ENCODE measurements around the gene FBXO31.

FBXO31 gene

DNA sequence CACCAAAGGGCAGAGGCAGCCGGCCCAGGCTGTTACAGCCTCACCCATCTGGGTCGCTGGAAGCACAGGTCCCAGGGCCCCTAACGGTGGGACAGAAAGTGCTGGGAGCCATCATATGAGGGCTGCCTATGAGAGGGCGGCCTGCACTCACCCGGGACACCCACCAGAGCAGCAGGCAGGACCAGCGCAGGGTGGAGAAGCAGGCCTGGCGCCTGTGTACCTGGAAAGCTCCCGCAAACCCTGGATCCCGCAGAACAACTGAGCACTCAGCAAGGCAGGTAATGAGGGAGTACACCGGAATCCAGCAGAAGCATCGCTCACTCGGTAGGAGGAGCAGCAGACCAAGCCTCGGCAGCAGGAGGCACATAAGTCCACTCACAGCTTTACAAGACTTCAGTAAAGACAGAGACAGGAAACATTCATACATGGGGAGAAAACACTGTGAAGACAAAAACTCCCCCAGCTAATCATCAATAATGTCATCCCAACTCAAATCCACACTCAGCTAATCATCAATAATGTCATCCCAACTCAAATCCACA is 34.9 kb downstream of the FBXO31 start:
- H3K4me1 ChIP-seq (ENCODE audit: control insufficient read depth in 1 of 2, insufficient read depth in 1 of 2, low read depth in 1 of 2, low read length in 1 of 2) = no peaks in the 10 kb centered on the region
- H3K9me3 ChIP-seq = no peaks in the 10 kb centered on the region
- H3K4me3 ChIP-seq (ENCODE audit: low read depth in 1 of 2, low read length in 1 of 2) = no peak overlapping the region
- TF ChIP-seq, protein P1, sequence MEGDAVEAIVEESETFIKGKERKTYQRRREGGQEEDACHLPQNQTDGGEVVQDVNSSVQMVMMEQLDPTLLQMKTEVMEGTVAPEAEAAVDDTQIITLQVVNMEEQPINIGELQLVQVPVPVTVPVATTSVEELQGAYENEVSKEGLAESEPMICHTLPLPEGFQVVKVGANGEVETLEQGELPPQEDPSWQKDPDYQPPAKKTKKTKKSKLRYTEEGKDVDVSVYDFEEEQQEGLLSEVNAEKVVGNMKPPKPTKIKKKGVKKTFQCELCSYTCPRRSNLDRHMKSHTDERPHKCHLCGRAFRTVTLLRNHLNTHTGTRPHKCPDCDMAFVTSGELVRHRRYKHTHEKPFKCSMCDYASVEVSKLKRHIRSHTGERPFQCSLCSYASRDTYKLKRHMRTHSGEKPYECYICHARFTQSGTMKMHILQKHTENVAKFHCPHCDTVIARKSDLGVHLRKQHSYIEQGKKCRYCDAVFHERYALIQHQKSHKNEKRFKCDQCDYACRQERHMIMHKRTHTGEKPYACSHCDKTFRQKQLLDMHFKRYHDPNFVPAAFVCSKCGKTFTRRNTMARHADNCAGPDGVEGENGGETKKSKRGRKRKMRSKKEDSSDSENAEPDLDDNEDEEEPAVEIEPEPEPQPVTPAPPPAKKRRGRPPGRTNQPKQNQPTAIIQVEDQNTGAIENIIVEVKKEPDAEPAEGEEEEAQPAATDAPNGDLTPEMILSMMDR (IDR thresholded peaks at IDR 0.05) = no peak
- no peaks in the 10 kb centered on the region for H3K27me3 ChIP-seq
- H3K27ac ChIP-seq = no peak overlapping the region
- no peaks in the 10 kb centered on the region for H3K36me3 ChIP-seq

- H3K27me3 ChIP-seq = no peaks in the 10 kb centered on the region
- peaks cover under 1% of the 10 kb centered on the region for H3K36me3 ChIP-seq
- H3K27ac ChIP-seq = no peak overlapping the region
- TF ChIP-seq, protein P1 (IDR thresholded peaks at IDR 0.05) = no peak
- H3K4me1 ChIP-seq (ENCODE audit: control insufficient read depth in 1 of 2, insufficient read depth in 1 of 2, low read depth in 1 of 2, low read length in 1 of 2) = no peaks in the 10 kb centered on the region
- H3K4me3 ChIP-seq (ENCODE audit: low read depth in 1 of 2, low read length in 1 of 2) = no peak overlapping the region
- no peaks in the 10 kb centered on the region for H3K9me3 ChIP-seq
Observed at GRCh38 chr16:87347932-87348615, 35.5 kb downstream of the FBXO31 start.

GRCh38 chr16:87346517-87347060 is 37.0 kb downstream of the FBXO31 start:
- TF ChIP-seq, protein P1 (IDR thresholded peaks at IDR 0.05) = no peak
- no peak overlapping the region for H3K27ac ChIP-seq
- no peaks in the 10 kb centered on the region for H3K27me3 ChIP-seq
- H3K36me3 ChIP-seq = peaks cover 8% of the 10 kb centered on the region
- H3K4me3 ChIP-seq (ENCODE audit: low read depth in 1 of 2, low read length in 1 of 2) = no peak overlapping the region
- no peaks in the 10 kb centered on the region for H3K4me1 ChIP-seq (ENCODE audit: control insufficient read depth in 1 of 2, insufficient read depth in 1 of 2, low read depth in 1 of 2, low read length in 1 of 2)
- no peaks in the 10 kb centered on the region for H3K9me3 ChIP-seq

DNA sequence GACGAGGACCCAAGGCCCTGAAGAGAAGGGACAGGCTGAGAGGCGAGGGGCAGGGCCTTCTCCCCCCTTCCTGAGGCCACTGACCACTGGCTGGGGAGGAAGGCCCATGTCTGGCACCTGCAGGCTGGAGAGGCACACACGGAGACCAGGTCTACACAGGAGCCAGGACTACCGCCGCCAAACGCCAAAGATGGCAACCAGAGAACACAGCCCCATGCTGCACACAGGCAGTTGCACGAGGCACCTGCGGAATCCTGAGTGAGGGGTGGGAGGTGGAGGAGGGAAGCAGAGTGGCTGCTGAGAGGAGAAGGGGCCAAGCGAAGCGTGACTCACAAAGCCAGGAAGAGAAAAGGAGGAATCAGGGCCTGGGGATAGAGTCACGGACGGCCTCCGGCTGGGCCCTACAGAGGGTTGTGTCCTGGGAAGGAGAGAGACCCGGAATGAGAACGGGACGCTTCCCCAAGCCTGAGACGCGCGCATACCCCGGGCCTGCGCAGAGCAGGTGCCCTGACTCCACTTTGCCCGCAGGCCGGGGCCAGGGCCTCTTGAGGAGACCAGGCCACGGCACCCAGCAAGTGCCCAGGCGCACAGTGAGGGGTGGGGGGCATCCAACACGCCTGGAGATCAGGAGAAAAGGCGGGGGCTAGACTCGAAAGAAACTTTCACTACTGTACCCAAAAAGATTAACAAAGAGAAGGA is 37.7 kb downstream of the FBXO31 start:
- H3K36me3 ChIP-seq = peaks cover 8% of the 10 kb centered on the region
- no peak overlapping the region for H3K4me3 ChIP-seq (ENCODE audit: low read depth in 1 of 2, low read length in 1 of 2)
- H3K27me3 ChIP-seq = no peaks in the 10 kb centered on the region
- TF ChIP-seq, protein P1 (IDR thresholded peaks at IDR 0.05) = no peak
- H3K9me3 ChIP-seq = no peaks in the 10 kb centered on the region
- no peak overlapping the region for H3K27ac ChIP-seq
- no peaks in the 10 kb centered on the region for H3K4me1 ChIP-seq (ENCODE audit: control insufficient read depth in 1 of 2, insufficient read depth in 1 of 2, low read depth in 1 of 2, low read length in 1 of 2)

DNA sequence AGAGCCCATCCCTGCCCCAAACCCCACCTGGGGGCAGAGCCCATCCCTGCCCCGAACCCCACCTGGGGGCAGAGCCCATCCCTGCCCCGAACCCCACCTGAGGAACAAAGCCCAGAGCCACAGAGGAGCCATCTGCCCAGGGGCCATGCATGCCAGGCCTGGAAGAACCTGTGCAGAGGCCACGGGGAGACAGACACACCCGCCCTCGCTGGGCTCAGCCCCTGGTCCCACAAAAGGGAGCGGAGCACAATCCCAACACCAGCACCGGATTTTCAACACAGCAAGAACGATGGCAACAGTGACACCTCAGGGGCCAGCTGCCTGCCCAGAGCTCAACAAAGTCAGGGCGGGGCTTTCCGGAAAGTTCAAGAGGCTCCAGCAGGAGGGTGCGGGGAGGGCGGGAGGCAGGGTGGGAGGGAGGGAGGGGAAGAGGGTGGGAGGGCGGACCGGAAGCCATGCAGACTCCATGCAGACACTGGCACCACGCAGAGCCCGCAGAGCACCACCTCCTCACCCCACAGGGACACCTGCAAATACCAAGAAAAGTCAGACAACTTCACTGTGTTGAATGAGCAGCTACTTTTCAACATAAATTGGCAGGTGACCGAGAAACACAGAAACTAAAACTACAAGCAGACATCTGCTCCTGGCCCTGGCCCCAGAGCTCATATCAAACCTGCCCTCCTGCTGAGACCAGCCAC is 38.5 kb downstream of the FBXO31 start:
- H3K4me1 ChIP-seq (ENCODE audit: control insufficient read depth in 1 of 2, insufficient read depth in 1 of 2, low read depth in 1 of 2, low read length in 1 of 2) = no peaks in the 10 kb centered on the region
- H3K27me3 ChIP-seq = no peaks in the 10 kb centered on the region
- H3K27ac ChIP-seq = no peak overlapping the region
- TF ChIP-seq, protein P1 (IDR thresholded peaks at IDR 0.05) = no peak
- H3K36me3 ChIP-seq = peaks cover 8% of the 10 kb centered on the region
- H3K9me3 ChIP-seq = no peaks in the 10 kb centered on the region
- H3K4me3 ChIP-seq (ENCODE audit: low read depth in 1 of 2, low read length in 1 of 2) = no peak overlapping the region
